Measurements from ENCODE around the gene SLC7A7.

The SLC7A7 gene

GRCh38 chr14:22753586-22753985 is 61.6 kb downstream of the SLC7A7 start:
- H3K9me3 ChIP-seq: no peaks in the 10 kb centered on the region
- H3K27me3 ChIP-seq: no peaks in the 10 kb centered on the region
- H3K4me1 ChIP-seq (ENCODE audit: control insufficient read depth in 1 of 2, insufficient read depth in 1 of 2, low read depth in 1 of 2, low read length in 1 of 2): peaks cover 4% of the 10 kb centered on the region in 2 experiments
- H3K4me3 ChIP-seq (ENCODE audit: low read depth in 1 of 2, low read length in 1 of 2): no peak overlapping the region
- H3K27ac ChIP-seq: no peak overlapping the region
- H3K36me3 ChIP-seq: no peaks in the 10 kb centered on the region
- TF ChIP-seq CTCF (IDR thresholded peaks at IDR 0.05): no peak

GRCh38 chr14:22752422-22752821 is 62.8 kb downstream of the SLC7A7 start:
- Histone ChIP-seq H3K9me3 (no peaks in the 10 kb centered on the region), H3K36me3 (no peaks in the 10 kb centered on the region), H3K4me1 (ENCODE audit: control insufficient read depth in 1 of 2, insufficient read depth in 1 of 2, low read depth in 1 of 2, low read length in 1 of 2) (peaks cover 10% of the 10 kb centered on the region in 2 experiments), H3K27me3 (no peaks in the 10 kb centered on the region), H3K27ac (no peak overlapping the region), H3K4me3 (ENCODE audit: low read depth in 1 of 2, low read length in 1 of 2) (no peak overlapping the region)
- TF ChIP-seq CTCF (IDR thresholded peaks at IDR 0.05): no peak

GRCh38 chr14:22748631-22749068 is 66.6 kb downstream of the SLC7A7 start:
- Histone ChIP-seq H3K27me3 (no peaks in the 10 kb centered on the region), H3K4me1 (ENCODE audit: control insufficient read depth in 1 of 2, insufficient read depth in 1 of 2, low read depth in 1 of 2, low read length in 1 of 2) (peaks cover 10% of the 10 kb centered on the region in 2 experiments), H3K36me3 (no peaks in the 10 kb centered on the region), H3K9me3 (no peaks in the 10 kb centered on the region), H3K27ac (peak overlapping the region; percentile 55), H3K4me3 (ENCODE audit: low read depth in 1 of 2, low read length in 1 of 2) (no peak overlapping the region)
- no peak for TF ChIP-seq CTCF (IDR thresholded peaks at IDR 0.05)

GRCh38 chr14:22748206-22748605 is 67.0 kb downstream of the SLC7A7 start:
- Histone ChIP-seq H3K27me3 (no peaks in the 10 kb centered on the region), H3K27ac (peak overlapping the region; percentile 55), H3K4me1 (ENCODE audit: control insufficient read depth in 1 of 2, insufficient read depth in 1 of 2, low read depth in 1 of 2, low read length in 1 of 2) (peaks cover 10% of the 10 kb centered on the region in 2 experiments), H3K9me3 (no peaks in the 10 kb centered on the region), H3K36me3 (no peaks in the 10 kb centered on the region), H3K4me3 (ENCODE audit: low read depth in 1 of 2, low read length in 1 of 2) (no peak overlapping the region)
- no peak for TF ChIP-seq CTCF (IDR thresholded peaks at IDR 0.05)

GRCh38 chr14:22747769-22748168 is 67.5 kb downstream of the SLC7A7 start:
- no peak overlapping the region for H3K4me3 ChIP-seq (ENCODE audit: low read depth in 1 of 2, low read length in 1 of 2)
- no peak overlapping the region for H3K27ac ChIP-seq
- peaks cover 10% of the 10 kb centered on the region in 2 experiments for H3K4me1 ChIP-seq (ENCODE audit: control insufficient read depth in 1 of 2, insufficient read depth in 1 of 2, low read depth in 1 of 2, low read length in 1 of 2)
- H3K9me3 ChIP-seq: no peaks in the 10 kb centered on the region
- H3K27me3 ChIP-seq: no peaks in the 10 kb centered on the region
- TF ChIP-seq CTCF (IDR thresholded peaks at IDR 0.05): no peak
- H3K36me3 ChIP-seq: no peaks in the 10 kb centered on the region

- Histone ChIP-seq H3K27ac (no peak overlapping the region), H3K27me3 (no peaks in the 10 kb centered on the region), H3K36me3 (no peaks in the 10 kb centered on the region), H3K4me1 (ENCODE audit: control insufficient read depth in 1 of 2, insufficient read depth in 1 of 2, low read depth in 1 of 2, low read length in 1 of 2) (no peaks in the 10 kb centered on the region), H3K9me3 (no peaks in the 10 kb centered on the region), H3K4me3 (ENCODE audit: low read depth in 1 of 2, low read length in 1 of 2) (no peak overlapping the region)
- no peak for TF ChIP-seq CTCF (IDR thresholded peaks at IDR 0.05)
Observed at GRCh38 chr14:22740020-22740419, 75.2 kb downstream of the SLC7A7 start.
